Activated effector memory CD4-positive, alpha-beta T cell treated with Interleukin-2 at 50 U/mL for 16 hours (primary cell): ENCODE data around the gene PRKCE.

ENCODE experiments used
- DNase-seq: peaks from one replicate; pipeline ENCODE4 v3.0.0-alpha.2; 2020

PRKCE gene

DNA sequence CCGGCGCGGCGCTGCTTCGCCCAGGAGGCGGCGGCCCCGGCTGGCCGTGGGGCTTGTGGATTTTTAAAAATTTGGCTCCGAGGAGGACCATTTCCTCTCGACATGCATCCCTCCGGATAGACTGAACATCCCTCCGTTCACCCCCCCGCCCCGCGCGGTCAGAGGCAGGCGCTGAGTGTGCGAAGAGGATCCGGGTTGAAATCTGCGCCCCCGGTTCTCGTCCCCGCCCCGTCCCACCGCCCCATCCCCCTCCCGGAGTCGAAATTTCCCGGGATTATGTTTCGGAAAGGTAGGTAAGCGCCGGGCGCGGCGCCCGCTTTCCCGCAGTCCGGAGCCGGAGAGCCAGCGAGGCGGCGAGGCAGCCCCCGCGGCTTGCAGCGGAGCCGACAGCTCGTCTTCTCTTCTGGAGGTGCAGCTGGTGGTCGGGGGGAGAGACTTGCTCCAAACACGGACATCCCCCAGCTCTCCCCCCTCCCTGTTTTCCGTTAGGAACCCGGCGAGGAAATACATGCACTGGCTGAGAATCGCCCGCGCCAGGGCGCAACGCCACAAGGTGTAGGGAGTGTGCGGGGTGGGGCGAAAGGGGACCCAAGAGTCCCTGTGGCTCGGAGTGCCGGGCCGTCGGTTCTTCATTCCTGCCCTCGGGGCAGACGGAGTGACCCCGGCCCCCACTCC is at the start of gene PRKCE:
Gene PRKCE (plus strand): TSS at position 261 of the 675 bp plus-strand sequence.
- peak; percentile 25 for DNase-seq

DNA sequence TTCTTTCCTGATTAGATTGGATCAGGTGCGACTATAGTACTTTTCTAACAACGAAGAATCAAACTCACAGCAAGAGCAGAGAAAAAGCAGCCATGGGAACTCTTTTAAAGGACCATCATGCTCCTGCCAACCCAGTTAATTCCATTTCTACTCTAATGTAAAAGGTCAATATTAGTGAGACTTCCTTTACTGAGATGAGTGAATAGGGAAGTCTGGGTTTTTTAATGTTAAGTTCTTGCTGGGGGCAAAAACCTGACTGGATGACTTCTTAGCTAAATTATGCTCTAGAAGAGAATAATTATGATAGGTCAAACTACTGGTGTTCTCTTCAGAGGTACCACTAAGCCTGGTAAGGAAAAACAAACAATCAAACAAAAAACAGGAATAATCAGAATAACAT is 48.9 kb upstream of the PRKCE start:
- no peak for DNase-seq

DNA sequence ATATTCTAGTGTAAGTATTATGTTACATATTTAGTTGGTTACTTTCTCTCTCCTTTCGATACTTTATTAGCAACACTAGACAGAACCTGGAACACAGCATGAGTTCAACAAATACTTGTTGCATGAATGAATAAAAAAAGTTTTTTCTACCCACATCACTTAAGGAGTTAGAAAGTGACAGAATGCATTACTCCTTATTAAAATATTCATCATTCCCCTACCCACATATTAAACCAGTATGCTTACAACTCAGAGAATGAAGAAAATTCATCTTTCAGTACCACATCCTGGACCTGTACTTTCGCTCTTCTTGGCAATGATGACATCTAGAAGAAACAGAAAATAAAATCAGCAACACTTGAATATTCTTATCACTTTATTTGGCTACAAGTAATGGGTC is 46.4 kb upstream of the PRKCE start:
- no peak for DNase-seq

DNA sequence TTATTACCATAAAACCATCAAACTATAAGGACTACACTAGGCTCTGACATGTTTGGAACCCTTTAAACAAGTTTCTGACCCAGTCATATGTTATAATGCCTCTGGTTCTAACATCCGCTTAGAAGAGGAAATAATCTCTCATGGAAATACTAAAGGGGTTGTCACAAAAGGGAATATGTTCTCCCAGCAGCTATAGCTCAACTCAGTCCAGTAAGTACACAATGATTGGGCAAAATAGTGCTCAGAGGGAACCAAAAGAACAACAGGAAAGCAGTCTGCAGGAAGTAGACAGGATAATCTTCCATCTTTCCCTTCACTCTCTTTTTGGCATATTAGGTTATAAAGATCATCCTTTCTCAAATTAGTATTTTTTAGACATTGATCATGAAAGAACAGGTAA is 44.7 kb upstream of the PRKCE start:
- DNase-seq: no peak

DNA sequence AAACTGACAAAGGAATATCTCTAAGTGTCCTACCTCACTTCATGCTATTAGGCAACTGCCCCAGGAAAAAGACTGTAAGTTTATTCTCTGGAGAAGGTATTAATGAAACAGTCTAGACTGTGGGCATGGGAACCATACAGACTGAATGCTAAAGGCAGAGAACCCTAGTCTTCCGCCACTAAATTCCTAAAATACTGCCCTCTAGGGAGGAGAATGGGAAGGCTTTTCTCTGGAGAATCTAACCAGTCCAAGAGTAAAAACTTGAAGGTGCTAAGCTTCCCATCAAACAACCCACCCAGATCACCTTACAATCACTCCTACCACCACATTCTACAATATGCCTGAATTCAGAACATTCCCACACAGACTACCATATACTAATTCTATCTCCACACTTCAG is 43.8 kb upstream of the PRKCE start:
- DNase-seq: no peak

DNA sequence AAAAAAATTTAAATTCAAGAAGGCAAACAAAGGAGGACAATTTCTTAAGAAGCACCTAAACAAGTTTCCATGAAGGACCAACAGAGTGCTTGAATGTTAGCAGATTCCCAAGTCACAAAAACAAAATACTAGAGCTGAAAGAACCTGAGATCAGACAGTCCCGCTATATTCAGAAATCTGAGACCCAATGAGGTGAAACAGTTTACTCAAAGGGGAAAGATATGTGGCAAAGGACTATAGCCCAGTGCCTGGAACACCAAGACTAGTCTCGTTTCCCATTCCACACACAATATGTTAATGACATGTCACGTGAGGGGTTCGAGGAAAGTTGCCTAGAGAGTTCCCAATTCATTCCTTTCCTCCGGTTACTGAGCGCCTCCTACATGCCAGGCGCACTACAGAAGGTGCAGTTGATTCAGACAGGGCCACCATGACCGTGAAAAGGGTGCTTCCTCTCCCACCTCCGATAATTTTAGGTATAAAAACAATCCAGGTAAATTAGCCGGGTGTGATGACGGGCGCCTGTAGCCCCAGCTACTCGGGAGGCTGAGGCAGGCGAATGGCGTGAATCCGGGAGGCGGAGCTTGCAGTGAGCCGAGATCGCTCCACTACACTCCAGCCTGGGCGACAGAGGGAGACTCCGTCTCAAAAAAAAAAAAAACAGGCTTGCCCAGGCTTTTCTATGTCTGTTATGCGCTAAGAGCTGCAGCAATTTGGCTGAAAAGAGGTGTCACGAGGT is 41.0 kb upstream of the PRKCE start:
- DNase-seq: peak; percentile 24

DNA sequence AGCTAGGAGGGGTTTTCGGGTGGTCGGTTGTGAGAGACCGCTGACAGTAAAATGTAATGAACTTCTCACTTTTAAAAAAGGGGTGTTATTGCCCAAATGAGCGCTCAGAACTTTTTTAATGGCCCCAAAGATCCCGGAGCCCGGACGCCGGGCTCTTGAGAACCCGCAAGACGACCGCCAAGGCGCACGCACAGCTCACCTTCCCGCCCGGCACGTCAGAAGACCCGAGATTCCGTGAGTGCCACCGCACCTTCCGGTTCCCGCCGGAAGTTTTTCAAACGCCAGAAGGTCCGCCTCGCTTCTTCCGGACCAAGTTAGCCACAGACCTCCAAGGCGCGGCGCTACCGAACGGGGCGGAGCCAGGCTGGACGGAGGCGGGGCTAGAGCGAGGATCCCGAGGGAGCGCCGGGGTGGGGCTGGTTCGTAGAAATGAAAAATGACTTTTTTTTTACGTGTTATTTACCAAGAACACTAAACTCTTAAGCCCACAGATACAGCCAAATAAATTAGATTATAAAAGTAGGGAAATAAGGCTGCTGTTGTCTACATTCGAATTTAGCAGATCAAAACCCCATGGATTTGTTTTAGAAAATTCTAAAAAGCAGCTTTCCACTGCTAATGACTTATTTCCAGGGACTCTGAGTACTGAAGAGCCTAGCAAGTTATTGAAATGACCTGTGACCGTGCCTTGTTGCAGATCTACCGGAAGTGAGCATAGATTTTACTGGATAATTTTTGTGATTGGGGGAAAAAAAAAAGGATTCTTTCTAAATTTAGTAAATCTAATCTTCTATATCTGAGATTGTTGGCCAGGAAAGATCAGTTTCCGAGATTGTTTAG is 40.2 kb upstream of the PRKCE start, which contains the start of gene SRBD1:
Gene SRBD1 (minus strand): TSS at position 248 of the 840 bp plus-strand sequence. CDS start 5,826 bp downstream, outside the sequence.
- DNase-seq: peak; percentile 79

DNA sequence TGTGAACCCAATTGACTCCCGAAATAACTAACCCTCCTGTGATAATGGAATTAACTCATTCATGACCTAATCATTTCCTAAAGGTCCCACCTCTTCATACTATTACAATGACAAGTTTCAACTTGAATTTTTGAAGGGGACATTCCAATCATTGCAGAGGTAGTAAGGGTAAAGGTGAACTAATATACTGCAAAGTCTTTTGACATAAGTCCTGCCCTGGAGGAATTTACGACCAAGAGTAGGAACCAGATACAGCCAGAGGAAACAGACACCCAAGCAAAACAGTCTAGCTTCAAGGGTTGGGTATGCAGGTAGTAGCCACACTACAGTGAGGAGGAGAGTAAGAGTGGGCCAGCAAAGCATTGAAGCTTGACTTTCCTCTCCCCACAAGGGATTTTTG is 39.2 kb upstream of the PRKCE start:
- no peak for DNase-seq

DNA sequence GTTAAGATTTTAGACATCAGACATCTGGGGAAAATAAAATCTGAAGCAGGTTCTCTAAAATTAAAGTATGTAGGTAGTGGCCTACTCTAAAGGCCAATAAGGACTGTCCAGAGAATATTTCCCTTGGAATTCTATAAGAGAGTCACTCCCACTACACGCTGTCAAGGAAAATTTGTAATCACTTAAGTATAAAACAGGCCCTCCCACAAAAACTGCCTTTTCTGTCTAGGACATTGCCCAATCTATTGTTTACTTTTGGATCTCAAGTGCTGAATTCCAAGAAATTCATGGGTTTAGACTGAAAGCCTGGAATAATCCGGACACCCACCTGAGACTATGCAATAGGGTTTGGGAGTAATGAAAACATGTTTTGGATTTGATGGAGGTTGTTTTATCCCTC is 38.7 kb upstream of the PRKCE start:
- DNase-seq: no peak

DNA sequence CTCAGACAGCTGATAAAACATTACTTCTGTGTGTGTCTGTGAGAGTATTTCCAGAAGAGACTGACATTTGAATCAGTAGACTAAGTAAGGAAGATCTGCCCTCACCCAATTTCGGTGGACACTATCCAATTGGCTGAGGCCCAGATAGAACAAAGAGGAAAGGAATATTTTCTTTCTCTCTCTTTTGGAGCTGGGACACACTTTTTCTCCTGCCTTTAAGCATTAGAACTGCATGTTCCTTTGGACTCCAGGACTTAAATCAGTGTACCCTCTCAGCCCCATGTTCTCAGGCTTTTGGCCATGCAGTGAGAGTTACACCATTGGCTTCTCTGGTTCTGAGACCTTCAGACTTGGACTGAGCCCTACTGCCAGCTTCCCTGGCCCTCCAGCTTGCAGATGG is 37.1 kb upstream of the PRKCE start:
- no peak for DNase-seq

DNA sequence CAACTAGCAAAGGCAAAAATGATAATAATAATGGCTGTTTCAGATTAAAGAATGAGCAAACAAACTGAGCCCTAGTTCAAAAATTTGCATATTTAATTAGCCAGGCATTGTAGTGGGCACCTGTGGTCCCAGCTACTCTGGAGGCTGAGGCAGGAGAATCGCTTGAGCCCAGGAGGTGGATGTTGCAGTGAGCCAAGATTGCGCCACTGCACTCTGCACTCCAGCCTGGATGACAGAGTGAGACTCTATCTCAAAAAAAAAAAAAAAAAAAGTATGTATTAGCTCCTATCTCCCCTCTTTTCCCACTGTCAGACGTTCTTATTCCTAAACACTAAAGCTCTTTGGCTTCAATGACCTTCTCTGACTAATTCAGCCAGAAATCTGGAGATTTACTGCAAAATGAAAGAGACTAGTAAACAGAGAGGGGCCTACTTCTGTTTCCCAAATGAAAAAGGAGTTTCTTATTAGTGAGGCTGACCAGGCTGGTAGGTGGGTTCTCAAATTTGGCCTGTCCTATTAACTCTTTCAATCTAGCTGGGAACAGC is 36.5 kb upstream of the PRKCE start:
- DNase-seq: no peak

DNA sequence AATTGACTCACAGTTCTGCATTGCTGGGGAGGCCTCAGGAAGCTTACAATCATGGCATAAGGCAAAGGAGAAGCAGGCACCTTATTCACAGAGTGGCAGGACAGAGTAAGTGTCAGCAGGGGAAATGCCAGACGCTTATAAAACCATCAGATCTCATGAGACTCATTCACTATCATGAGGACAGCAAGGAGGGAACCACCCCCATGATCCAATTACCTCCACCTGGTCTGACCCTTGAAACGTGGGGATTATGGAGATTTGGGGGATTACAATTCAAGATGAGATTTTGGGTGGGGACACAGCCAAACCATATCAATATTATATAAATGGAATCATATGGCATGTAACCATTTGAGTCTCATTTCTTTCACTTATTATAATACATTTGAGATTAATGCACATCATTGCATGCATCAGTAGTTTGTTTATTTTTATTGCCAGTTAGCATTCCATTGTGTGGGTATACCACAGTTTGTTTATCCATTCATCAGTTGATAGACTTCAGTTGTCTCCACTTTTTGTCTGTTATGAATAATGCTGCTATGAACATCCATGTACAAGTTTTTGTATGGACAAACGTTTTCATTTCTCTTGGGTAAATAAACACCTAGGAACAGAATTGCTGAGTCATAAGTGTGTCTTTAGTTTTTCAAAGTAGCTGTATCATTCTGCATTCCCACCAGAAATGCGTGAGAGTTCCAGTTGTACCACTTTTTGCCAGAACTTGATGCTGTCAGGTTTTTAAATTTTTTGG is 34.6 kb upstream of the PRKCE start:
- DNase-seq: no peak

DNA sequence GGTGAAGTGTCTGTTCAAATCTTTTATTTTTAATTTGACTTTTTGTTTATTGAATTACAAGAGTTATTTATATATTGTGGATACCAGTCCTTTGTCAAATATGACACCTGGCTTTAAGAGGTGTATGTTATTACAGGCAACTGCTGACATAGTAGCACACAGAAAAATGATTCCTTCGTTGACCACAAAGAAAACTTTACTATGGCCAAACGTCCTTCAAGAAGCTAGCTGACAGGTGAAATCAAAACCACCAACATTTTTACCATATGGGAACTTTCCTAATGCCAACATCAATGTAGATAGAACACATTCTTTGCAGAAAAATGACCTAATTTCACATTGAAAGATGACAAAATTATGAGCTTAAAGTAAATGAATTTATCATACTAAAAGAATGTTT is 34.0 kb upstream of the PRKCE start:
- no peak for DNase-seq

DNA sequence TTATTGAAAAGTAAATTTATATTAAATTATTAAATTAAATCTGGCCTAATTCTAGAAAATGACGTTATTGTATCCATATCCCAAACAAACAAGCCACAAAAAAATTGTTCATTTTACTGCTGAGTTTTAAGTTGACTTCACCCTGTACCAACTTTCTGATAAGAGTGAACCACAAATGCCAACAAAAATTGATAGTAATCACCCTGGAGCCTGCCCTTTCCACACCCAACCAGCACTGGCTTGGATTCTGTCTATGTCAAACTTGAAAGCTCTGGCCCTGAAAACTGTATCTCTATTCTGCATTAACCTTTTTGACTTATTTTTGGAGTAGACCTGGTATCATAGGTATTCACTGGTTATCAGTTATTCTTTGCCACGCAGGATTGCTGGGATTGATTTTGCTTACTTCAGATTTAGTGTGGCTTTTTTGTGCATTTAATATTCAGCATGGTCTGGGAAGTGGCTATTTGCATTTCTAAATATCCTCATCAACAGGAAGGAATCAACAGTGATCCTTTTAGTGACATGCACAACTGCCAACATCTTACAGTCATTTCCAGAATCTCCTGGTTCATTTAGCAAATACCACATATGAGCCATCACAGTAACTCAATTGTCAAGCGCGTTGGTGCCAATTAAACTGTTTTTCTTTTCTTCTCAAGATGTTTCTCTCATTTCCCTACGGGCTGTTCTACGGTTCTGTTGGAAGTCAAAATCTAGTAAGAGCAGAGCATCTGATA is 29.0 kb upstream of the PRKCE start:
- DNase-seq: no peak

DNA sequence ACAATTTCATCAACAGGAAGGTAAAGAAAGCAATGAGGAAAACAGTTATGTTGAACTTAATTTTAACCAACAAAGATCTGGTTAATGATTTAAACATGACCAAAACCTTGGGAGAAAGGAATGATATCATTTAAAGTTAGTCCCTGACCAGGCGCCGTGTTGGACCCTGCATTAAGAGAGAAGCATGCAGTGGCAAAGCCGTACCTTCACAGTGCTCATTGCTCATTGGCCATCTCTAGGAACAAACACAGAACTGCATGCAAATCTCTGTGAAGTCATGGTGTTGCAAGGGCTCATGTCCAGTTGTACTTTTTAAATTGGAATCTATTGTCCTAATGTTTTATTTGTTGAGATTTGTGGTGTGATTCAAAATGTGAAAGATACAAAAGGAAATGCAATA is 28.4 kb upstream of the PRKCE start:
- DNase-seq: no peak

DNA sequence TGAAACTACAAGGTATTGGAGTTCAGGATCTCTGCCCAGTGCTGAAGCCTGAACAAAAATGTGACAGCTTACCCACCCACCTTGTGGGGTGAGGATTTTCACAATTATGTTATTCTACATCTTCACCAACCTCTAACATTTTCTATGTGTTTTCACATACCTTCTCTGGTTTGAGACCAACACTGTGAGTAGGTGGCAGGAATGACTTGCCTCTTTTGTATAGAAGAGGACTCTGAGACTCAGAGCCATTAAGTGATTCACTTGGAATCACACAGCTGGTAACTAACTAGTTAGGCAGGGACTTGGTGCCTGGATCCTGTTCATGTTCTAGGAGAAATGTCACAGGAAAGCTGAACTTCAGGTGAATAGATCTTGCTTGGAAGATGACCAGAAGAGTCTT is 25.7 kb upstream of the PRKCE start:
- DNase-seq: no peak

DNA sequence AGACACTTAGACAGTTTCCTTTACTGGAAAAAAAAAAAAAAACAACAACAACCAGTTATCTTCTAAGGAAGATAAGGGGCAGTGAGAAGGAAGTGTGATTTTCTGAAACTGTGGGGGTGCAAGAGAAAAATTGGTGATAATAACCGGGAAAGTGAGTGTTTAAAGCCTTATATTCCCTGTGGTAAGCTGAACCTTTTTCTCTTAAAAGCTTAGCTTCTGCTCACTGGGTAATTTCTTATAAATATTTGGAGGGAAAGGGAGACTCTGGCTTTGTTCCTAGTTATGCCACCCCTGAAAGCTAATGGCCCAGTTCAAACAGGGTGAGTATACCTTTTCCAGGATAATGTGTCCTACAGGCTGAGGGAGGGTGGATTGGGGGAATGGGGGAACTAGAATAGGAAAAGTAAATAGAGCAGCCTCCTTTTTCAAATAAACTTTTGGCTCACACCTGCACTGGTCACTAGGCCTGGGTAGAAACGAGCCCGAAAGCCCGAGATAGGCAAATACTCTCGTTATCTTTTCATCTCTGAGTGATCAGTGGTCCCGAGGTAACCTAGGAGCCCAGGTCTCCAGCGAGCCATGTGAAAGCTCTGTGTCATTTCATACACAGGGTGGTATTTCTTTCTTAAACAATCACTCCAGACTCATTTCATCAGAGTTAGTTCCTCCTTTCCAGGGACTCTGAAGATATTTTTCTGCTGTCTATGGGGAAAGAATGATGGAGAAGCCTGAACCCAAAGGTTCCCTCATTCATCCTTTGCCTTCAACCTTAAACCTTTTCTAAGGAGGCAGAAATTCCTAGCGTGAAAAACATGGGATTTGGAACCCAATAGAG is 24.9 kb upstream of the PRKCE start:
- no peak for DNase-seq

DNA sequence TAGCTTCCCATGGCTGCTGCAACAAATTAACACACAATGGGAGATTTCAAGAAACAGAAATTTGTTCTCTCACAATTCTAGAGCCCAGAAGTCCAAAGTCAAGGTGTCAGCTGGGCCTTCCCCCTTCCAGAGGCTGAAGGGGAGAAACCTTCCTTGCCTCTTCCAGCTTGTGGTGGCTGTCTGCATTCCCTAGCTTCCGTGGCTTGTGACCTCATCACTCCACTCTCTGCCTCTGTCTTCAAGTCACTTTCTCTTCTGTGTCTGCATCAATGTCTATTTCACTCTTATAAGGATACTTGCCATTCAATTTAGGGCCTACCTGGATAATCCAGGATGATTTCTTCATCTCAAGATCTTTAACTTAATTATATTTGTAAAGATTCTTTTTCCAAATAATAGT is 23.6 kb upstream of the PRKCE start:
- no peak for DNase-seq

DNA sequence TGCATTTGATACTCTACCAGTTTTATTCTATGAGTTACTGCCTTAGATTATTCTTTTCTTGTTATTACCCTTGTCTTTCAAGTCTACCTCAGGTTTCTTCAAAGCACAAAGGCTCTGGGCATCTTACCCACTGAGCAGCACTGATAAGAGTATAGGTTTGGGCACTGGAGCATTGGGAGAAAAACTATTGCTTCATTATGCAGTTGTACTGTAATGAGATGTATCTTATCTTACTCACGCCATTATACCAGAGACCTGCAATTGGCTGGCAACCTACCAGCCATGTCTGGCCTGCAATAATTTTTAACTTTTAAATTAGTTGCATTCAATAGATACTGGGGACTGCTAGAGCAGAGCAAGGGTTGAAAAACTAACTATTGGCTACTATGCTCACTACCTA is 21.5 kb upstream of the PRKCE start:
- DNase-seq: no peak

DNA sequence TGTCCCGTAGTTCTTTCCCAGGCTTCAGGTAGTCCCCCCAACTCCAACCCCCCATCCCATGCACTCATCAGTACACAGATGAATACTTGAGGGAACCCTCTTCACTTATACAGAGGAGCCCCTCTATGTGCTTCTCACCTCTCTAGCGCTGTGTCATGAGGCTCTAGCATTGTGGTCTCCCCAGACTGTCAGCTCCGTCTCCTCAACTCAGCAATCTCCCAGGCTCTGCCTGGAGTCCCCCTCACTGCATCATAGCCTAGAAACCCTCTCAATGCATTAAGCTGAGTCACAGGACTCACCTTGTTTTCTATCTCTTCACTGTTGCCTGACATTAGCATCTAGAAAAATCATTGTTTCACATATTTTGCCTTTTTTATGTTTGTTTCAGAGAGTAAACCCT is 20.2 kb upstream of the PRKCE start:
- DNase-seq: no peak

DNA sequence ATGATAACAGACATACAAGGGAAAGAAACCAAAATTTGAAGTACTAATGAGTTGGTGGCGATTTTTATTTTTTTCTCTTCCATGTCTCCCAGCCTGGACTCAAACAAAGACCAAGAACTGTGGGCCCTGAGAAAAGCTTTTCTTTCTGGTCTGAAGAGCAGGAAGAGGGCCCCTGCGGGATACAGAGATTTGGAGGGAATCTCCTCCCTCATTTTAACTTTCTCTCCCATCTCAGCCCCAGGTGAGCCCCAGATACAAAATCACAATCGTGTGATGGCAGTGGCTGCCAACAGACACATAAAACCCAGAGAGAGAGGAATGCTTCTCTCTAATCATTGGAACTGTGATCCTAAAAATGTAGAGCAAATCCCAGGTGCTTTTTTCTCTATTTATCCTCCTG is 19.5 kb upstream of the PRKCE start:
- DNase-seq: no peak
